Measurements from ENCODE around the gene PCMTD2.

Gene PCMTD2

DNA sequence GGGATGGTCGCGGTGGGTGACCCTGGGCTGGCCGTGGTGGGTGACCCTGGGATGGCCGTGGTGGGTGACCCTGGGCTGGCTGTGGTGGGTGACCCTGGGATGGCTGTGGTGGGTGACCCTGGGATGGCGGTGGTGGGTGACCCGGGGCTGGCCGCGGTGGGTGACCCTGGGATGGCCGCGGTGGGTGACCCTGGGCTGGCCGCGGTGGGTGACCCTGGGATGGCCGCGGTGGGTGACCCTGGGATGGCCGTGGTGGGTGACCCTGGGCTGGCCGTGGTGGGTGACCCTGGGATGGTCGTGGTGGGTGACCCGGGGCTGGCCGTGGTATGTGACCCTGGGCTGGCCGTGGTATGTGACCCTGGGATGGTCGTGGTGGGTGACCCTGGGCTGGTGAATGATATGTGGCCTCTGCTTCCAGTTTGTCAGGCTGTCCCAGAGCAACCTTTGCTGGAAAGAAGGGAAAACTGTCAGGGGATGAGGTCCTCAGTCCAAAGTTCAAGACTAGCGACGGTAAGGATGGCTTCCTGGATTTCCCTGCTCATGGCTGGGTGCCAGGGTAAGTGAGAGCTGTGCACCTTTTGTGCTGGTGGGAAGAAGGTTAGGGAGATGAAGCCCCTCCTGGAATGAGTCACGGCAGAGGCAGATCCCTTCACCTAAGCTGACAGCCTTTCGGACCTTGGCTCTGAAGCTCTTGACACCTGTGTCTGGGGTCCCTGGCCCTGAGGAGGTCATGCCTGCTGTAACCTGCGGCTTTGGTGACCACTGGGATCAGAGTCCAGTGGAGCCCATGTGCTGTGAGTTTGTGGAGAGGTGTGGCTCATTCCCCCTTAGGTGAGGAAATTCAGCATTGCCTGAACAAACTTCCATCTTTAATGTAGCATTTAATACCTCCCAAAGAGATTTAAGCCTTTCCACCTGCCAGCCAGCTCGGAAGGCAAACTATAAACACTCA, 19.1 kb upstream of the PCMTD2 start:
- DNase-seq (ENCODE audit: low read depth) = no peak
- no peak overlapping the region for H3K4me3 ChIP-seq (ENCODE audit: low read depth, low read length)
- TF ChIP-seq, protein P1, sequence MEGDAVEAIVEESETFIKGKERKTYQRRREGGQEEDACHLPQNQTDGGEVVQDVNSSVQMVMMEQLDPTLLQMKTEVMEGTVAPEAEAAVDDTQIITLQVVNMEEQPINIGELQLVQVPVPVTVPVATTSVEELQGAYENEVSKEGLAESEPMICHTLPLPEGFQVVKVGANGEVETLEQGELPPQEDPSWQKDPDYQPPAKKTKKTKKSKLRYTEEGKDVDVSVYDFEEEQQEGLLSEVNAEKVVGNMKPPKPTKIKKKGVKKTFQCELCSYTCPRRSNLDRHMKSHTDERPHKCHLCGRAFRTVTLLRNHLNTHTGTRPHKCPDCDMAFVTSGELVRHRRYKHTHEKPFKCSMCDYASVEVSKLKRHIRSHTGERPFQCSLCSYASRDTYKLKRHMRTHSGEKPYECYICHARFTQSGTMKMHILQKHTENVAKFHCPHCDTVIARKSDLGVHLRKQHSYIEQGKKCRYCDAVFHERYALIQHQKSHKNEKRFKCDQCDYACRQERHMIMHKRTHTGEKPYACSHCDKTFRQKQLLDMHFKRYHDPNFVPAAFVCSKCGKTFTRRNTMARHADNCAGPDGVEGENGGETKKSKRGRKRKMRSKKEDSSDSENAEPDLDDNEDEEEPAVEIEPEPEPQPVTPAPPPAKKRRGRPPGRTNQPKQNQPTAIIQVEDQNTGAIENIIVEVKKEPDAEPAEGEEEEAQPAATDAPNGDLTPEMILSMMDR (IDR thresholded peaks at IDR 0.05; ENCODE audit: insufficient read depth, low read depth, low read length, missing control alignments) = no peak

GRCh38 chr20:64237316-64237715, 18.2 kb upstream of the PCMTD2 start:
- no peak overlapping the region for H3K4me3 ChIP-seq (ENCODE audit: low read depth, low read length)
- TF ChIP-seq, protein P1 (IDR thresholded peaks at IDR 0.05; ENCODE audit: insufficient read depth, low read depth, low read length, missing control alignments) = no peak
- no peak for DNase-seq (ENCODE audit: low read depth)

DNA sequence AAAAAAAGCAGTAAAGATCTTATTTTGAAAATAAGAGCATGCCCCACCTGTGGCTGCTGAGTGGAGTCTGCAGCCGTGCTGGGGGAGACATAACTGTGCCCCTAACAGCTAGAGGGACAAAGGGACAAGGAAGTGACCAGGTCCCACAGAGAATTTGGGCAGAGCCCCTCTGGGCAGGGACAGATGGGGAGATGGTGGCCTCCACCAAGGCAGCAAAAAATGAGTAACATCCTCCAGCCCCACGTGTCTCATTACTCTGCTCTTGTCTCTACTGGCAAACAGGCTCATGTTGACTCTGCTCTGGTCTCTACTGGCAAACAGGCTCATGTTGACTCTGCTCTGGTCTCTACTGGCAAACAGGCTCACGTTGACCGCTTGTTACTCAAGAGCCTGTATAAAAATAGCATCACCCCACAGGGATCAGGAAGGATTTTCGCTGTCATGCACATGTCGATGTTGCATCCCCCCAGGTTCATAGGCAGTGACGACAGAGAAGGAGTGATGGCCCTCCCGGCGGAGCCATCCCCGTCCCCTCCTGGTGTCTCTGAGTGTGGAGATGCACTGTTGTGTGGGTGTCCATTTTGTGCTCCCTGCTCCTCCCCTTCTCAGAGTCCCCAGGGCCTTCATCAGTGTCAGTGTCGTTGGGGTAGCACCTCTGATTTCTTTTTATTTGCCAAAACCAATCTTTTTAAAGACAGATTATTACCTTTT, 17.3 kb upstream of the PCMTD2 start:
- DNase-seq (ENCODE audit: low read depth) = no peak
- TF ChIP-seq, protein P1 (IDR thresholded peaks at IDR 0.05; ENCODE audit: insufficient read depth, low read depth, low read length, missing control alignments) = no peak
- H3K4me3 ChIP-seq (ENCODE audit: low read depth, low read length) = no peak overlapping the region

GRCh38 chr20:64238851-64239387, 16.6 kb upstream of the PCMTD2 start:
- DNase-seq (ENCODE audit: low read depth) = peak; percentile 81
- TF ChIP-seq, protein P1 (IDR thresholded peaks at IDR 0.05; ENCODE audit: insufficient read depth, low read depth, low read length, missing control alignments) = no peak
- no peak overlapping the region for H3K4me3 ChIP-seq (ENCODE audit: low read depth, low read length)

DNA sequence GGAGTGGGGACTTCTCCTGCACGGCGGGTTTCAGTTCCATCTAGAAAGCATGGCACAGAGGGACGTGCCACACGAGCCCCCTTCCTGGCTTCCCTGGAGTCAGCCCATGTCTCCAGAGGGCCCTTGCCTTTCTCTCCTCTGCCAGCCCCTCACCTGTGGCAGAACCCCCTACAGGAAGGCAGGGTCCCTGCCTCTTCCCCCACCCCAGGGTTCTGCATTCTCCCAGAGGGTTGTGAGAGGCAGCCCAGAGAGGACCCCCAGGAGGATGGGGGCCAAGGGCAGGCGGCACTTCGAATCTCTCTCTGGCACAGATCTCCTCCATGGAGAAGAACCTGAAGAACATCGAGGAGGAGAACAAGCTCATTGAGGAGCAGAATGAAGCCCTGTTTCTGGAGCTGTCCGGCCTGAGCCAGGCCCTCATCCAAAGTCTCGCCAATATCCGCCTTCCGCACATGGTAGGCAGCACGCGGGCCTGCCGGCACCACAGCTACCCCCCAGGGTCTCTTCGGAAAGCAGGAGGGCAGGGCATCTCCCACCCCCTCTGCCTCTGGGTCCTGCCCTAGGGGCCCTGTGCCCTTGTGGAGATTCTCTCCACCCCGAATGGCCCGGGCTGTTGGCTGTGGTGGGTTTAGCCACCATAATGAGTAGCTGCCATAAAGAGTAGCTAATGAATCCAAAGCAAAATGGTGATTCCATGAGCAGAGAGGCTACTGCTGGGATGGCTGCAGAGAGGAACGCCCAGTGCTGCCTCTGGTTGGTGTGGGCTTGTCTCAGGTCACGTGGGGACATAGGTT, 15.9 kb upstream of the PCMTD2 start:
- no peak for DNase-seq (ENCODE audit: low read depth)
- no peak overlapping the region for H3K4me3 ChIP-seq (ENCODE audit: low read depth, low read length)
- TF ChIP-seq, protein P1 (IDR thresholded peaks at IDR 0.05; ENCODE audit: insufficient read depth, low read depth, low read length, missing control alignments) = no peak

DNA sequence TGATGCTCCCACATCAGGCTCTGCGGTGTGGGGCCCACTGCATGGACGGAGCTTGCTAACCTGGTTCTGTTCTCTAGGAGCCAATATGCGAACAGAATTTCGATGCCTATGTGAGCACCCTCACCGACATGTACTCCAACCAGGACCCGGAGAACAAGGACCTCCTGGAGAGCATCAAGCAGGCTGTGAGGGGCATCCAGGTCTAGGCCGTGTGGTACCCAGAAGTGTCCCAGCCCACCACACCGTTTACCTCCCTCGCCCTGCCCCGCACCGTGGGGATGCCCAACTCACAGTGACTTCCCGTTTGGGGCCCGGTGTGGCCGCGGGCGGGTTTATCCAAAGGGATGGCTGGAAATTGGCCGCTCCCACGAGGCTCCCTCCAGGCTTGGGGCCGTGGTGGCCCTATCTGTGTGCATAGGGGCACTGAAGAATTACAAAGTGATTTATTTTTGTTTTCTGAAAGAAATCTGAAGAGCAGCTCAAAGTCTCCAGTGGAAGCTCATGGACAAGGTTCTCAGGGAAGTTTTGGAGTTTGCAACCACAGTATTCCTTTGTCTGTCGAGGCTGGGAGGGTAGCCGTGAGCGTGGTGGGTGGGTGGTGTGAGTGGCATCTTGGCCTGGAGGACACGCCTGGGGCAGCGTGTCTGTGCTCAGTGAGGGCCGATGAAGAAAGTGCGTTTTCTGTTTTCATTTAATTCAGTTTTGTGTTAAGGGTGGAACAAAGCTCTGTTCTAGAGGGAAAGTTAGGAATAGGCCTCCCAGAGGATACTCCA, 15.1 kb upstream of the PCMTD2 start:
- DNase-seq (ENCODE audit: low read depth) = no peak
- TF ChIP-seq, protein P1 (IDR thresholded peaks at IDR 0.05; ENCODE audit: insufficient read depth, low read depth, low read length, missing control alignments) = no peak

More for the DNA sequence above, 15.1 kb upstream of the PCMTD2 start:
- H3K4me3 ChIP-seq (ENCODE audit: low read depth, low read length) = no peak overlapping the region

All from GM12865 (cell line).